ENCODE measurements around the gene PTK6.

PTK6 gene

GRCh38 chr20:63579017-63579694 lies 42.0 kb upstream of the PTK6 start:
- no peak for ATAC-seq
- TF ChIP-seq ZC3H10 (CRISPR knock-in tag; IDR thresholded peaks at IDR 0.05), result no peak
- no peak for TF ChIP-seq TSHZ2 (CRISPR knock-in tag; IDR thresholded peaks at IDR 0.05)
- TF ChIP-seq GLIS3 (CRISPR knock-in tag; IDR thresholded peaks at IDR 0.05), result no peak
- TF ChIP-seq TOX (CRISPR knock-in tag; IDR thresholded peaks at IDR 0.05; ENCODE audit: borderline replicate concordance), result no peak
- no peak for TF ChIP-seq ZFP3 (CRISPR knock-in tag; IDR thresholded peaks at IDR 0.05)
- no peak for TF ChIP-seq CSDC2 (CRISPR knock-in tag; IDR thresholded peaks at IDR 0.05)
- TF ChIP-seq ZNF70 (CRISPR knock-in tag; IDR thresholded peaks at IDR 0.05), result no peak
- TF ChIP-seq ZNF565 (CRISPR knock-in tag; conservative IDR thresholded peaks at IDR 0.05; ENCODE audit: low read depth), result no peak
- TF ChIP-seq, protein P1, sequence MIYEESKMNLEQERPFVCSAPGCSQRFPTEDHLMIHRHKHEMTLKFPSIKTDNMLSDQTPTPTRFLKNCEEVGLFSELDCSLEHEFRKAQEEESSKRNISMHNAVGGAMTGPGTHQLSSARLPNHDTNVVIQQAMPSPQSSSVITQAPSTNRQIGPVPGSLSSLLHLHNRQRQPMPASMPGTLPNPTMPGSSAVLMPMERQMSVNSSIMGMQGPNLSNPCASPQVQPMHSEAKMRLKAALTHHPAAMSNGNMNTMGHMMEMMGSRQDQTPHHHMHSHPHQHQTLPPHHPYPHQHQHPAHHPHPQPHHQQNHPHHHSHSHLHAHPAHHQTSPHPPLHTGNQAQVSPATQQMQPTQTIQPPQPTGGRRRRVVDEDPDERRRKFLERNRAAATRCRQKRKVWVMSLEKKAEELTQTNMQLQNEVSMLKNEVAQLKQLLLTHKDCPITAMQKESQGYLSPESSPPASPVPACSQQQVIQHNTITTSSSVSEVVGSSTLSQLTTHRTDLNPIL (CRISPR knock-in tag; IDR thresholded peaks at IDR 0.05; ENCODE audit: low read depth), result no peak
- TF ChIP-seq RARB (CRISPR knock-in tag; IDR thresholded peaks at IDR 0.05), result no peak
- no peak for TF ChIP-seq PPARA (CRISPR knock-in tag; IDR thresholded peaks at IDR 0.05; ENCODE audit: borderline replicate concordance)
- TF ChIP-seq, protein P2, sequence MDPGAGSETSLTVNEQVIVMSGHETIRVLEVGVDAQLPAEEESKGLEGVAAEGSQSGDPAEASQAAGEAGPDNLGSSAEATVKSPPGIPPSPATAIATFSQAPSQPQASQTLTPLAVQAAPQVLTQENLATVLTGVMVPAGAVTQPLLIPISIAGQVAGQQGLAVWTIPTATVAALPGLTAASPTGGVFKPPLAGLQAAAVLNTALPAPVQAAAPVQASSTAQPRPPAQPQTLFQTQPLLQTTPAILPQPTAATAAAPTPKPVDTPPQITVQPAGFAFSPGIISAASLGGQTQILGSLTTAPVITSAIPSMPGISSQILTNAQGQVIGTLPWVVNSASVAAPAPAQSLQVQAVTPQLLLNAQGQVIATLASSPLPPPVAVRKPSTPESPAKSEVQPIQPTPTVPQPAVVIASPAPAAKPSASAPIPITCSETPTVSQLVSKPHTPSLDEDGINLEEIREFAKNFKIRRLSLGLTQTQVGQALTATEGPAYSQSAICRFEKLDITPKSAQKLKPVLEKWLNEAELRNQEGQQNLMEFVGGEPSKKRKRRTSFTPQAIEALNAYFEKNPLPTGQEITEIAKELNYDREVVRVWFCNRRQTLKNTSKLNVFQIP (CRISPR knock-in tag; IDR thresholded peaks at IDR 0.05; ENCODE audit: borderline replicate concordance, low read depth), result no peak
- TF ChIP-seq ISL1 (CRISPR knock-in tag; IDR thresholded peaks at IDR 0.05), result no peak
- TF ChIP-seq BACH2 (CRISPR knock-in tag; IDR thresholded peaks at IDR 0.05; ENCODE audit: borderline replicate concordance), result no peak

GRCh38 chr20:63578224-63579016 lies 41.2 kb upstream of the PTK6 start:
- TF ChIP-seq PATZ1 (CRISPR knock-in tag; IDR thresholded peaks at IDR 0.05; ENCODE audit: borderline replicate concordance) (no peak), ESRRG (CRISPR knock-in tag; IDR thresholded peaks at IDR 0.05) (no peak), GLIS3 (CRISPR knock-in tag; IDR thresholded peaks at IDR 0.05) (no peak), TSHZ2 (CRISPR knock-in tag; IDR thresholded peaks at IDR 0.05) (no peak), SNAI2 (CRISPR knock-in tag; IDR thresholded peaks at IDR 0.05) (no peak), CSRNP3 (CRISPR knock-in tag; IDR thresholded peaks at IDR 0.05) (no peak), BACH2 (CRISPR knock-in tag; IDR thresholded peaks at IDR 0.05; ENCODE audit: borderline replicate concordance) (no peak), PPARA (CRISPR knock-in tag; IDR thresholded peaks at IDR 0.05; ENCODE audit: borderline replicate concordance) (no peak), ZNF565 (CRISPR knock-in tag; conservative IDR thresholded peaks at IDR 0.05; ENCODE audit: low read depth) (no peak), ZNF70 (CRISPR knock-in tag; IDR thresholded peaks at IDR 0.05) (no peak), ZFP30 (CRISPR knock-in tag; IDR thresholded peaks at IDR 0.05) (no peak), ARNTL (CRISPR knock-in tag; IDR thresholded peaks at IDR 0.05; ENCODE audit: borderline replicate concordance, low read depth) (no peak), RARB (CRISPR knock-in tag; IDR thresholded peaks at IDR 0.05) (no peak), ZNF8 (CRISPR knock-in tag; IDR thresholded peaks at IDR 0.05) (no peak)
- TF ChIP-seq, protein P1 (CRISPR knock-in tag; IDR thresholded peaks at IDR 0.05; ENCODE audit: low read depth), result no peak
- ATAC-seq, result no peak
